Gastrocnemius medialis (tissue), 4 donors: ENCODE results near the gene CBS.

Experiments used
- POLR2A ChIP-seq, 2 donors: fragments of 450-650 bp; IDR thresholded peaks; one replicate each; pipeline ENCODE4 v1.6.1; 2017; ENCODE audit warnings: antibody characterized with exemption in 2 of 2, mild to moderate bottlenecking in 2 of 2, moderate library complexity in 2 of 2
- TF ChIP-seq, protein P1 (sequence below), 5 experiments: fragments of 450-650 bp in 3 of 5; fragments of 200-600 bp in 2 of 5; sonication (generic) in 2 of 5; IDR thresholded peaks in 4 of 5; conservative IDR thresholded peaks in 1 of 5; 1 replicate in 4 of 5; 2 replicates in 1 of 5; pipeline ENCODE4 v1.5.1; 2016 to 2019; ENCODE audit warnings: antibody characterized with exemption in 5 of 5, mild to moderate bottlenecking in 3 of 5, moderate library complexity in 3 of 5

DNA sequence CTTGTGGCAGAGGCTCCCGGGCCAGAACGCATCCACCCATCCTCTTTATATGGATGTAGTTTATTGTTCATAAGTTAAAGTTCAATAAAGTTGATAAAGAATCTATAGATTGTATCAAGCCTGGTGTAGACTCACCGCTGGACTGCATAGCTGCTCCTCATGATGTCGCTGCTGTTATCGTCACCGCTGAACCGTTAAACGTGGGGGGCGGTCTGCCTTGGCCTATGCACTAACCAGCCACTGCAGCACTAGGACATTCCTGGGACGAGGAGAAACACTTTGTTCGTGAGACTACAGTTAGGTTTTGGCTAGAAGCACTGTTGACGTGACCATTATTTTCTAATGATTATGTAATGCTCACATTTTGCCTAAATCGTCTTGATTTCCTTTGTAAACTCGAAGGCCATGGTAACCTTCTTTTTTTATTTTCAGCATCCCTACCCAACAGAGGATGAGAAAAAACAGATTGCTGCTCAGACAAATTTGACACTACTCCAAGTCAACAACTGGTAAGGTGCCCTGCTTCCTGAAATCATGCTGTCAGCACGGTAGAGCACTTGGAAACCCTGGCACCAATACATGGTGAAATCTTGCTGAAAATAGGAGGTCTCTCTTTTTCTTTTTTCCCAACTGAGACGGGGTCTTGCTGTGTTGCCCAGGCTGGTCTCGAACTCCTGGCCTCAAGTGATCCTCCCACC, 51.0 kb downstream of the CBS start:
- TF ChIP-seq POLR2A (IDR thresholded peaks at IDR 0.05) = no peak
- TF ChIP-seq, protein P1, sequence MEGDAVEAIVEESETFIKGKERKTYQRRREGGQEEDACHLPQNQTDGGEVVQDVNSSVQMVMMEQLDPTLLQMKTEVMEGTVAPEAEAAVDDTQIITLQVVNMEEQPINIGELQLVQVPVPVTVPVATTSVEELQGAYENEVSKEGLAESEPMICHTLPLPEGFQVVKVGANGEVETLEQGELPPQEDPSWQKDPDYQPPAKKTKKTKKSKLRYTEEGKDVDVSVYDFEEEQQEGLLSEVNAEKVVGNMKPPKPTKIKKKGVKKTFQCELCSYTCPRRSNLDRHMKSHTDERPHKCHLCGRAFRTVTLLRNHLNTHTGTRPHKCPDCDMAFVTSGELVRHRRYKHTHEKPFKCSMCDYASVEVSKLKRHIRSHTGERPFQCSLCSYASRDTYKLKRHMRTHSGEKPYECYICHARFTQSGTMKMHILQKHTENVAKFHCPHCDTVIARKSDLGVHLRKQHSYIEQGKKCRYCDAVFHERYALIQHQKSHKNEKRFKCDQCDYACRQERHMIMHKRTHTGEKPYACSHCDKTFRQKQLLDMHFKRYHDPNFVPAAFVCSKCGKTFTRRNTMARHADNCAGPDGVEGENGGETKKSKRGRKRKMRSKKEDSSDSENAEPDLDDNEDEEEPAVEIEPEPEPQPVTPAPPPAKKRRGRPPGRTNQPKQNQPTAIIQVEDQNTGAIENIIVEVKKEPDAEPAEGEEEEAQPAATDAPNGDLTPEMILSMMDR (IDR thresholded peaks at IDR 0.05 in 4 of 5, conservative IDR thresholded peaks at IDR 0.05 in 1 of 5) = no peak
